Heart right ventricle (tissue), 16 donors: ENCODE results near the gene IFT80. TPM values are rescaled to one million over a fixed set of nuclear protein-coding genes. Genes with fewer than 3 reads are reported as not detected.
A peak's percentile ranks its signal among the peaks of the same experiment; 100 is the strongest.

Experiments
- ATAC-seq, 8 donors: fragments of 200-7000 bp; cut with Tn5 transposase; one replicate each; pipeline ENCODE4 v1.9.1; 2020; ENCODE audit warnings: mild to moderate bottlenecking in 8 of 8, moderate library complexity in 8 of 8, moderate number of reproducible peaks in 1 of 8
- DNase-seq, 2 donors: peaks; one replicate each; pipeline ENCODE4 v3.0.0-alpha.2; 2020
- H3K27ac ChIP-seq, 10 donors: fragments of 200-600 bp; sonication (generic) in 2 of 10; one replicate each; pipeline versions ENCODE4 v1.5.0 to v1.8.0; 2020 to 2022; ENCODE audit warnings: mild to moderate bottlenecking in 3 of 10
- H3K27me3 ChIP-seq, 7 donors: fragments of 200-600 bp; one replicate each; pipeline ENCODE4 v1.8.0; 2021 to 2022; ENCODE audit warnings: mild to moderate bottlenecking in 2 of 7
- H3K36me3 ChIP-seq, 9 donors: fragments of 200-600 bp; sonication (generic) in 1 of 9; one replicate each; pipeline versions ENCODE4 v1.5.0 to v1.8.0; 2020 to 2022; ENCODE audit warnings: mild to moderate bottlenecking in 2 of 9
- H3K4me1 ChIP-seq, 9 donors: fragments of 200-600 bp; sonication (generic) in 1 of 9; one replicate each; pipeline versions ENCODE4 v1.5.0 to v1.8.0; 2020 to 2022; ENCODE audit warnings: mild to moderate bottlenecking in 4 of 9
- H3K4me3 ChIP-seq, 10 donors: fragments of 200-600 bp; sonication (generic) in 2 of 10; one replicate each; pipeline versions ENCODE4 v1.5.0 to v1.8.0; 2020 to 2022; ENCODE audit warnings: mild to moderate bottlenecking in 7 of 10, moderate library complexity in 2 of 10
- H3K9me3 ChIP-seq, 11 donors: fragments of 200-600 bp in 10 of 11; sonication (generic) in 2 of 11; one replicate each; pipeline versions ENCODE4 v1.5.0 to v1.8.0; 2013 to 2022; ENCODE audit warnings: mild to moderate bottlenecking in 2 of 11, control low read depth in 1 of 11, moderate library complexity in 1 of 11
- CTCF ChIP-seq, 9 donors: fragments of 200-600 bp; sonication (generic) in 2 of 9; IDR thresholded peaks; one replicate each; pipeline versions ENCODE4 v1.5.0 to v1.8.0; 2021 to 2022; ENCODE audit warnings: antibody characterized with exemption in 9 of 9, mild to moderate bottlenecking in 5 of 9, moderate library complexity in 1 of 9
- WGBS, 2 donors: extraction: QIAGEN DNeasy Blood & Tissue Kit; methylation state at CpG; one replicate each; pipeline ENCODE4 v1.1.7; 2013; ENCODE audit warnings: inconsistent platforms in 1 of 2; 5-methylcytosine and 5-hydroxymethylcytosine counted together
- intact Hi-C, 10 donors: fragments of 100-400 bp; cut with DNase I; formaldehyde crosslinking; loops; one replicate each; pipeline versions ENCODE4 v1.11.1 to v1.14.2; 2022
- polyA plus RNA-seq, 2 donors: library from polyadenylated mRNA; stranded (reverse); fragments of 200-250 nt; gene quantifications; one replicate each; pipeline ENCODE4 v1.2.3, GENCODE V29; 2013
- total RNA-seq, 10 donors: library from RNA; stranded (reverse); fragmentation: NEBNext Ultra II Directional in 3 of 10; extraction: Animal tissue kit (Norgen Biotek cat#: 25700) in 3 of 10; gene quantifications; one replicate each; pipeline versions ENCODE4 v1.2.1 to v1.2.4, GENCODE V29; 2021 to 2023
- donor health status: Arrhythmogenic right ventricular cardiomyopathy.
- donor health status: ischemic (EF 13 %, LVEDD 7.1; RV severe dilation, severe dysfunction).
- donor health status: healthy with polysubstance abuse.
- donor health status: DM: no; HTN: yes; CAD: no.
- donor health status: DM: no; HTN: no; CAD: no.
- donor health status: ischemic (EF 25% LVEDD 6.9; RV normal size, moderate dysfunction).
- donor health status: ischemic (EF 25% LVEDD 5.7; RV mildly dilated, moderate dysfunction).
- donor health status: healthy.
- donor health status: DM: yes; HTN: yes; CAD: no.
- donor health status: Ischemic cardiomyopathy.
- donor health status: ischemic (EF 35%, LVEDD 5.7; RV mildly dilated, moderate dysfunction).
- donor health status: nonischemic (EF 11% LVEDD 7.7; RV severe dilation, severe dysfunction).
- donor health status: DM: yes; HTN: yes; CAD: no.
- donor health status: PGD.
- donor health status: ischemic (EF 29% LVEDD 5.4; RV normal size, mild dysfunction).
- donor health status: nonischemic (EF 23%, LVEDD 6.1; RV moderate dilation, normal function).

IFT80 gene
- total and polyA plus RNA-seq, 12 donors = 5.3 to 16.3 (median 14.2) TPM

GRCh38 chr3:160226026-160226907, 172.8 kb downstream of the IFT80 start:
- Histone ChIP-seq H3K27ac (no peak overlapping the region), H3K4me3 (peak overlapping the region in 9 of 10 donors; percentile 40 to 70 (median 62)), H3K4me1 (peaks cover 0 to 25% (median 19%) of the 10 kb centered on the region in 9 donors), H3K27me3 (peaks cover 9 to 91% (median 55%) of the 10 kb centered on the region in 7 donors), H3K36me3 (no peaks in the 10 kb centered on the region), H3K9me3 (no peaks in the 10 kb centered on the region)
- DNase-seq (peak in 1 of 2 donors; percentile 13), ATAC-seq (peak in 4 of 8 donors; percentile 7 to 59 (median 40))
- intact Hi-C loops = loop anchor here in 1 of 10 donors (5.0 kb wide), 1 partner anchor 116 kb away; no protein-coding TSS in a partner anchor
- WGBS, 2 donors = 2 to 3% methylated on average over 87 of the region's 87 CpGs
- no peak for TF ChIP-seq CTCF (IDR thresholded peaks at IDR 0.05)

- Histone ChIP-seq H3K4me1 (peaks cover 0 to 25% (median 19%) of the 10 kb centered on the region in 9 donors), H3K27ac (peak within 1 kb of the TSS in 2 of 10 donors; percentile 5 to 47), H3K4me3 (peak within 1 kb of the TSS; percentile 40 to 70 (median 60)), H3K9me3 (no peaks in the 10 kb centered on the region), H3K36me3 (no peaks in the 10 kb centered on the region), H3K27me3 (peaks cover 9 to 85% (median 50%) of the 10 kb centered on the region in 7 donors)
- peak; percentile 67 to 88 (median 78) for ATAC-seq
- intact Hi-C loops = loop anchor here in 1 of 10 donors (5.0 kb wide), 1 partner anchor 117 kb away; no protein-coding TSS in a partner anchor
- 0 to 1% methylated on average over 80 to 104 of the region's 104 CpGs for WGBS, 2 donors
- TF ChIP-seq CTCF (IDR thresholded peaks at IDR 0.05) = peak in 6 of 9 donors; percentile 8 to 52 (median 30)
- peak; percentile 21 to 41 for DNase-seq
Observed at GRCh38 chr3:160225176-160226025, 173.6 kb downstream of the IFT80 start, which contains the start of gene C3orf80. Gene C3orf80 (plus strand): TSS chr3:160225422. CDS start chr3:160225636, 214 bp downstream.

GRCh38 chr3:160224811-160225175, 174.2 kb downstream of the IFT80 start:
- WGBS, 2 donors = 8 to 9% methylated on average over 16 of the region's 16 CpGs

More at GRCh38 chr3:160224811-160225175, 174.2 kb downstream of the IFT80 start:
- no peaks in the 10 kb centered on the region for H3K36me3 ChIP-seq
- intact Hi-C loops = loop anchor here in 1 of 10 donors (5.0 kb wide), 1 partner anchor 118 kb away; no protein-coding TSS in a partner anchor
- H3K4me1 ChIP-seq = peaks cover 0 to 25% (median 19%) of the 10 kb centered on the region in 9 donors
- DNase-seq (no peak), ATAC-seq (no peak)
- H3K27ac ChIP-seq = no peak overlapping the region
- no peak for TF ChIP-seq CTCF (IDR thresholded peaks at IDR 0.05)
- H3K27me3 ChIP-seq = peaks cover 9 to 78% (median 44%) of the 10 kb centered on the region in 7 donors
- peak overlapping the region; percentile 40 to 70 (median 60) for H3K4me3 ChIP-seq
- no peaks in the 10 kb centered on the region for H3K9me3 ChIP-seq
